NOMO-1 treated with dmso at 0.1 percent for 144 hours (cell line): ENCODE measurements around the gene SYNJ1.
A peak's percentile ranks its signal among the peaks of the same experiment; 100 is the strongest.
"Not testable (repeated sequence)": the region's sequence is repeated elsewhere in the genome, so short reads cannot be mapped to it uniquely, and the experiment has no call there.

ENCODE experiments used
- DNase-seq: peaks from one replicate; lab custom pipeline; 2025; ENCODE audit not compliant: unreplicated experiment; lab: John Stamatoyannopoulos, UW

SYNJ1 gene

GRCh38 chr21:32626621-32627196 lies 101.1 kb downstream of the SYNJ1 start:
- no peak for DNase-seq

- not testable (repeated sequence) for DNase-seq
These were observed 109.6 kb downstream of the SYNJ1 start for GRCh38 chr21:32618218-32618617.

GRCh38 chr21:32613436-32614043 lies 114.3 kb downstream of the SYNJ1 start:
- DNase-seq: no peak

- DNase-seq: no peak
These were observed 114.8 kb downstream of the SYNJ1 start for GRCh38 chr21:32612999-32613337.

GRCh38 chr21:32612075-32612998 lies 115.5 kb downstream of the SYNJ1 start, which contains the start of gene CFAP298:
Gene CFAP298, minus strand, starts transcription at chr21:32612377. Its CDS starts 134 bp downstream, at chr21:32612243.
- DNase-seq: peak; percentile 84

- DNase-seq: peak; percentile 25
These were observed 116.3 kb downstream of the SYNJ1 start for GRCh38 chr21:32611471-32611997.

- not testable (repeated sequence) for DNase-seq
These were observed 116.9 kb downstream of the SYNJ1 start for GRCh38 chr21:32610940-32611339.

- no peak for DNase-seq
These were observed 119.0 kb downstream of the SYNJ1 start for GRCh38 chr21:32608851-32609250.

- DNase-seq: no peak
These were observed 122.3 kb downstream of the SYNJ1 start for GRCh38 chr21:32605469-32605868.

- no peak for DNase-seq
These were observed 123.3 kb downstream of the SYNJ1 start for GRCh38 chr21:32604464-32604863.

- no peak for DNase-seq
These were observed 124.7 kb downstream of the SYNJ1 start for GRCh38 chr21:32603131-32603530.

GRCh38 chr21:32602099-32602498 lies 125.7 kb downstream of the SYNJ1 start:
- no peak for DNase-seq

GRCh38 chr21:32599526-32599925 lies 128.3 kb downstream of the SYNJ1 start:
- no peak for DNase-seq

- no peak for DNase-seq
These were observed 128.7 kb downstream of the SYNJ1 start for GRCh38 chr21:32599091-32599490.

- no peak for DNase-seq
These were observed 130.6 kb downstream of the SYNJ1 start for GRCh38 chr21:32597205-32597604.

- no peak for DNase-seq
These were observed 132.4 kb downstream of the SYNJ1 start for GRCh38 chr21:32595431-32595830.

- no peak for DNase-seq
These were observed 134.1 kb downstream of the SYNJ1 start for GRCh38 chr21:32593690-32594089.

- DNase-seq: no peak
These were observed 134.8 kb downstream of the SYNJ1 start for GRCh38 chr21:32592929-32593502.

GRCh38 chr21:32590130-32590529 lies 137.7 kb downstream of the SYNJ1 start:
- no peak for DNase-seq

- DNase-seq: no peak
These were observed 140.2 kb downstream of the SYNJ1 start for GRCh38 chr21:32587651-32588050.

- DNase-seq: no peak
These were observed 140.7 kb downstream of the SYNJ1 start for GRCh38 chr21:32587120-32587519.
